Measurements from ENCODE around the gene BICRAL. TPM values are rescaled to one million over a fixed set of nuclear protein-coding genes. Genes with fewer than 3 reads are reported as not detected.
"Not testable (repeated sequence)": the region's sequence is repeated elsewhere in the genome, so short reads cannot be mapped to it uniquely, and the experiment has no call there.

The BICRAL gene
- polyA plus RNA-seq, 10 donors = 9.0 to 14.8 (median 11.6) TPM

- no peak for DNase-seq
Measured at GRCh38 chr6:42791706-42792320, 10.0 kb downstream of the BICRAL start.

GRCh38 chr6:42795651-42796050 is 13.8 kb downstream of the BICRAL start:
- DNase-seq = no peak

DNA sequence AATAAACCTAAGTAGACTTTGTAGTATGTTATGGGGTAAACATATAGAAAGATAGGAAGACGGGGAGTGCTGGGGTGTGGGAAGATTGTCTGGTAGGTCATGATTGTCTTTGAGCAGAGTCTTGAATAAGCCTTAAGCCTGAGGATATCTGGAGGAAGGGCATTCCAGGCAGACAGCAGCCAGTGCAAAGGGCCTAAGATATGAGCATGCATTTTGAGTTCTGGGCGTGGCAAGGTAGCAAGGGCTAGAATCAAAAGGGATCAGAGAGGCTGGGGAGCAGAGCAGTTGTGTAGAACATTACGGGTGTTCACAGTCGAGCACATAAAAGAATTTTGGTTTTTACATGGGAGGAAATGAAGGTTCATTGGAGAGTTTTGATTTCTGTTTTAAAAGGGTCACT is 14.3 kb downstream of the BICRAL start:
- DNase-seq = no peak

DNA sequence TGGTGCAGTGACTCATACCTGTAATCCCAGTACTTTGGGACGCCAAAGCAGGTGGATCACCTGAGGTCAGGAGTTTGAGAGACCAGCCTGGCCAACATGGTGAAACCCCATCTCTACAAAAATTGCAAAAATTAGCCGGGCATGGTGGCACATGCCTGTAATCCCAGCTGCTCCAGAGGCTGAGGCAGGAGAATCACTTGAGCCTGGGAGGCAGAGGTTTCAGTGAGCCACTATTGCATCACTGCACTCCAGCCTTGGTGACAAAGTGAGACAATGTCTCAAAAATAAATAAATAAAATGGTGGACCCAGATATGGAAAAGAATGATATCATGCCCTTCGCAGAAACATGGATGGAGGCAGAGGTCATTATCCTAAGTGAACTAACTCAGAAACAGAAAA is 15.8 kb downstream of the BICRAL start:
- not testable (repeated sequence) for DNase-seq

DNA sequence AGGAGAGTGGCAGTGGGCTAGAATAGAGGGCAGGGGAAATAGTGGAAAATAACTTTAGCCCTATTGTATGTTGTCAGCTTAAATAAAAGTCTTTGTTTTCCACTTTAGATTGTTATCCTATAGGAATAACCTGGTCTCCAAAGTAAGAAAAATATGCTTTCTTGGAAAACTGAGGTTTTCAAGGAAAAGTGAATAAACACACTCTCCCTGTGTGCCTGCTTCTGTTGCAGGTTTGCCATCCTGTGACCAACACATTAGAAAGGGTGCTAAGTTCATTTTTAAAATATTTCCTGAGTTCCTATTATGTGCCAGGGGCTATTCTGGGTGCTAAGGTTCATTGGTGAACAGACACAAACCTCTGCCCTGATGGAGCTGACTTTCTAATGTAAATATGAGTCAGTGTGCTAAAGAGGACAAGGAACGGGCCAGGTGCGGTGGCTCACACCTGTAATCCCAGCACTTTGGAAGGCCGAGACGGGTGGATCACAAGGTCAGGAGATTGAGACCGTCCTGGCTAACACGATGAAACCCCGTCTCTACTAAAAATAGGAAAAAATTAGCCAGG is 23.5 kb downstream of the BICRAL start:
- no peak for DNase-seq

- not testable (repeated sequence) for DNase-seq
Measured at GRCh38 chr6:42806359-42806758, 24.5 kb downstream of the BICRAL start.

DNA sequence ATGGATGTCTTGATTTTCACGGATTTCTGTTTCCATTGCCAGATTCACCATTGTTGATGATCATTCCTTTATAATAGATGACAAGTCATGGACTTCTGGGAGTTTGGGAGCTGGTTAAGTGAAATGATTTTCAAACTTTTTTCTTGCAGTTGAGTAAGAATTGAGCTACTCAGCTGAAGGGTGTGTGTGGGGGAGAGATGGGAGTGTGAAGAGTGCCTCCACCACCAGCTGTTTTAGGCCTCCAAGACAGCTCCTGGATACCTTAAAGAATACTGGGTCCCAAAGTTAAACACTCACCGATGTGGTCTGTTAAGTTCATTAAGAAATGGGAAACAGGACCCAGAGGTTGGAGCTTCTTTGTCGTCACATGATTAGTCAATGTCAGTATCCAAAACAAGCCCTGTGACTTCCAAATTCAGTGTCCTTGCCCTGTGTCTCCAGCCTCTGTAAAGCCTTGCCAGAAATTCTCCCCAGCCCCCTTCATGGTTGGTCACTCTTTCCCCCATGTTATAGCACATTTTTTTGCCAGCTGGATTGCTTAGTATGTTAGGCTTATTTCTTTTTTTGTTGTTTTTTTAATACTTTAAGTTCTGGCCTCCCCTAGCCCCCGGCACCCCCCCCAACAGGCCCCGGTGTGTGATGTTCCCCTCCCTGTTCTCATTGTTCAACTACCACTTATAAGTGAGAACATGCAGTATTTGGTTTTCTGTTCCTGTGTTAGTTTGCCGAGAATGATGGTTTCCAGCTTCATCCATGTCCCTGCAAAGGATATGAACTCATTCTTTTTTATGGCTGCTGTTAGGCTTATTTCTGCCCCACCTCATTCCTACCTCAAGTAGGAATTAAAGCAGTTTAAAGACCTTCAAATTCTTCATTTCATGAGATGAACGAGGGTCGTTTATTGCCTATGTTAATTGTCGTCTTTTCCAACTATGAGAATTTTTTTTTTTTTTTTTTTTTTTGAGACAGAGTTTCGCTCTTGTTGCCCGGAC is 26.9 kb downstream of the BICRAL start:
- peak in 1 of 3 donors; percentile 36 for DNase-seq

- no peak for DNase-seq
Measured at GRCh38 chr6:42813074-42813645, 31.3 kb downstream of the BICRAL start.

DNA sequence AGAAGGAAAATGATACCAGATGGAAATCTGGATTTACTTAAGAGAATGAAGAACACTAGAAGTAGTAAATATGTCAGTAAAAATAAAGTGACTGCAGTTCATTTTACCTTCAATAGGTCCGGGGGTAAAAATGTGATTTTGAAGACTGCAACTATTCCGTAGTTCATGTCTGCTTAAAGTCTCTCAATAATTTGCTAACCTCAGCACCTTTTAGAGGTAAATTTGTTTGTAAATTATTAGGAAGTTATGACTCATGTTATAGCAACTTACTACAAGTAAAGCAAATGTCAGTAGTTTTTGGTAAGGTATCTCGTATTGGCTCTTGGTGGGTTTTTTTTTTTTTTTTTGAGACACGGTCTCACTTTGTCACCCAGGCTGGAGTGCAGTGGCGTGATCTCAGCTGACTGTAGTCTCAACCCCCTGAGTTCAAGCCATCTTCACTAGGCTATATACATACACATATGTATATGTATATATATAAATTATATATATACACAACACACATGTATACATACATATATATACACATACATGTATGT is 32.1 kb downstream of the BICRAL start:
- DNase-seq = no peak

GRCh38 chr6:42815726-42816125 is 33.9 kb downstream of the BICRAL start:
- DNase-seq = not testable (repeated sequence)

DNA sequence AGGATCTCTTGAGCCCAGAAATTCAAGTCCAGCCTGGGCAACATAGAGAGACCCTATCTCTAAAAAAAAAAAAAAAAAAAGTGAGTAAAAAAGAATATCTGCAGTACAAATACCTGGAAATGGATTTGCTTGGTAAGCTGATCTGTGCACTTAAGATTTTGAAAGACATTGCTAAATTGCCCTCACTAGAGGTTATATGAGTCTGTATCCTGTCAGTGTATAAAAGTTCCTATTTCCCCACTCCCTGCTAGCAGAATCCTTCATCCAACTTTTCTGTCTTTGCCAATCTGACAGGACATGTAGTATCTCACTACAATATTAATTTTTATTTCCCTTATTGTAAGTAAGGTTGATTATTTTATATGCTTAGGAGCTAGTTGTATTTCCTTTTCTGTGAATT is 36.1 kb downstream of the BICRAL start:
- no peak for DNase-seq

- no peak for DNase-seq
Measured at GRCh38 chr6:42818416-42818815, 36.6 kb downstream of the BICRAL start.

DNA sequence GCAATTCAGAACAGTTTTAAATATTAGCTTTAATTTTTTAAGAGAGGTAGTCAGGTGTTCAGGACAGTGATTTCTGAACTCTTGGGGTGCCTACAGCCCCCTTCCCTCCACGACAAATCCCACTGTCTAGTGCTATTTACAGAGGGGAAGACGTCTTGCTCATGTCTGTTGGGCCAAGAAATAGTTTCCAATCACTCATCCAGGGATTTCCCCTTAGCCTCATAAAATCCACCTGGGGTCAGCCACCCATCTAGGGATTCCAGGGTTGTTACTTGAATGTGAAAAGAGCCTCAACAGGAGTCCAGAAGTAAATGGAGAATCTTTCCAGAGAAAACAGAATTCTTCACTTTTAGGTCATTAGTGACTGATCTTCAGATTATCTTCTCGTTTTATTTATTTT is 37.0 kb downstream of the BICRAL start:
- no peak for DNase-seq

DNA sequence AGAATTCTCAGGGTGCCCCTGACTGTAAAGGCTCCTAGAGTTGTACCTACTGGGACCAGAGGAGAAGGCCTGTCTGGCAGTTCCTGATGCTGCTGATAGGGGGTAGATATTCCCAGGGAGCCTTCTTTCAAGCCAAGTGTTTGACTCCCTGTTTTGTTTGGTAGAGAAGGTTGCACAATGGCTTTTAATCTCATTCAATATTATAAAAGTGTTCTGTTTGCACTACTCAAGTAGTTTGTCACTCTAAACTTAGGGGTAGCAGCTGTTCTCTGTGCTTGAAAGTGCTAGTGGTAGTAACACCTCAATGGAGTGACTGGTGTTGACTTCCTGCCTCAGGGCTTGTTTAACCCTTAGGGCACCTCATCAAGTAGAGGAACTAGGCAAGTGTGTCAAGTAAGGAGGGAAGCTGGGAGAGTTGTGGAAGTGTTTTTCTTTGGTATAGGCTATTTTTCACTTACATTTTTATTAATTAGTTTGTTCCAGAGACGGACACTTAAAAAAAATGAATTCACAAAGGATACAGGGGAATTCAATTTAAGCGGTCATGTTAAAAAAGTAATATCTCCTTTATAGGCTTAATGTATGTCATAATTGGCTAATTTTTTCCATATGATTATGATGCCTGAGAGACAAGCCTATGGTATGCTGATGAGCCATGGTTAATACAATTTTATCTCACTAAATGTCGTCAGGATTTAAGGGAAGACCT is 38.1 kb downstream of the BICRAL start:
- peak in 1 of 3 donors; percentile 15 for DNase-seq

DNA sequence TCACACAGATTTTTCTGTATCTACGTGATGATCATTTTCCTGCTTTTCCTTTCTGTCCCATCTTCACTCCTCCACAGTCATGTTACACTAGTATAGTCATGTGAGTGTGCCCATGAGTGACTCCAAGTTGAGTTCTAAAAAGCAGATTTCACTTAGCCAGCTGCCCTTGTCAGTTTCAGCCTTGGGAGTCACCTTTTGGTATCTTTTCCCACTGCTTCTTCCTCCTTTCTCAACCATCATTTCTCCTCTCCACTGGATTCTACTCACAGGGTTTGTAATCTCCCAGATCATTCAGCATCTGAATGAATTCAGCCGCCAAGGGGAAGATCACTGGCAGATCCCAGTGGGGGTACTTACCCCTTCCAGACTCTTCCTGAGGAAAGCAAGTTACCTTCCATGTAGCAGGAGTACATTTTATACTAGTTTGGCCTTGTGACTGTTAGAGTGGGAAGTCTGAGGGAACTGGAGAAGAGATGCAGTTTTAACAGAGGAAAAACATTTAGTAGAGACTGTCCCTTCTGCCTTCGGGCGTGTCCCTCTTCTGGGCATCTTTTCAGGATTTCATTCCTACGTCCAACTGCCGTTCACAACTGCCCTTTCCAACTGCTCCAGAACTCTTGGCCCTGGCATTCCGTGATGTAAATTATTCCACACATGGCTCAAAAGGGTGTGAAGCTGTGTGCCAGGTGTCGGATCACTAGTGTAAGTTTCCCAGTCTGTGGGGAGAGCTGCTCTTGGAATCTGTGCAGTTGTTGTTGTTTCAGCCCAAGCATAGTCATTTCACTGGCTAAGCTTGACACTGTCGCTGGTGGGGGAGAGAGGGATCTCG is 38.9 kb downstream of the BICRAL start:
- peak; percentile 58 to 89 (median 74) for DNase-seq

DNA sequence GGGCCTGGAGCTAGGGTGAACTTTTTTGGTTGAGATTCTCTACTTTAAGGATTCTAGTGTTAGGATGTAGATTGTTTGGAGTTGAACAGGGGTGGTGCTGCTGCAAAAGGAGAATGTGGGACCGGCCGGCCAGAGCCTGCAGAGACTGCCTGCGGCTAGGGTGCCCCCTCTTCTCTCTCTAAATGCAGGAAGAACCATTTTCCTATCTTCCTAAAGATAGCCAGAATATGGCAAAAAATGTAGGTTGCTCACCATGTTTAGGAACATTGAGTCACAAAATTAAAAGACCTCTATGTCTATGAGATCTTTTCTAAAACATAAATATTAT is 39.5 kb downstream of the BICRAL start:
- DNase-seq = no peak

GRCh38 chr6:42821846-42822245 is 40.0 kb downstream of the BICRAL start:
- DNase-seq = no peak

- no peak for DNase-seq
Measured at GRCh38 chr6:42829561-42830092, 47.8 kb downstream of the BICRAL start.

- DNase-seq = no peak
Measured at GRCh38 chr6:42831237-42831636, 49.4 kb downstream of the BICRAL start.

DNA sequence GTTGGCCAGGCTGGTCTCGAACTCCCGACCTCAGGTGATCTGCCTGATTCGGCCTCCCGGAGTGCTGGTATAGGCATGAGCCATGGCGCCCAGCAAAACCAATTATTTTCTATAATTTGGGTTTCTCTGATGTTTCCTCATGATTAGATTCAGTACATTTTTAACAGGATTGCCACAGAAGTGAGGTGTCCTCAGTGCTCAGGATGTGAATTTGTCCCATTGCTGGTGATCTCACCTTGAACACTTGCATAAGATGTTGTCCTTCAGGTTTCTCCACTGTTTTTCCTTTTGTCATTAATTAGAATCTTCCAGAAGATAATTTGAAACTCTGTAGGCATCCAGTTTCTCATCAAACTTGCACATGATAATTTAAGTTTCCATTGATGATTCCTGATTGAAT is 52.2 kb downstream of the BICRAL start:
- no peak for DNase-seq

Measured in muscle of back (tissue), 11 donors.